Glutamatergic neuron (in vitro differentiated cells): ENCODE data around the gene EFCAB14. TPM values are rescaled to one million over a fixed set of nuclear protein-coding genes. Genes with fewer than 3 reads are reported as not detected.

Source experiments
- DNase-seq: peaks from one replicate; pipeline ENCODE4 v3.0.0; 2022
- H3K27ac Mint-ChIP-seq: one replicate; pipeline ENCODE4 v1.8.0; 2020; ENCODE audit warnings: mild to moderate bottlenecking, mixed read lengths, inconsistent platforms; ENCODE audit not compliant: unreplicated experiment
- H3K27me3 Mint-ChIP-seq: one replicate; pipeline ENCODE4 v1.8.0; 2020; ENCODE audit warnings: mild to moderate bottlenecking, moderate library complexity, mixed read lengths, inconsistent platforms; ENCODE audit not compliant: unreplicated experiment
- H3K36me3 Mint-ChIP-seq: one replicate; pipeline ENCODE4 v1.8.0; 2020; ENCODE audit warnings: mild to moderate bottlenecking, mixed read lengths, inconsistent platforms; ENCODE audit not compliant: unreplicated experiment
- H3K4me1 Mint-ChIP-seq: one replicate; pipeline ENCODE4 v1.8.0; 2020; ENCODE audit warnings: mild to moderate bottlenecking, low read depth, mixed read lengths, inconsistent platforms; ENCODE audit not compliant: unreplicated experiment
- H3K4me3 Mint-ChIP-seq: one replicate; pipeline ENCODE4 v1.8.0; 2020; ENCODE audit warnings: mild to moderate bottlenecking, mixed read lengths, inconsistent platforms; ENCODE audit not compliant: unreplicated experiment
- H3K9me3 Mint-ChIP-seq: one replicate; pipeline ENCODE4 v1.8.0; 2020; ENCODE audit warnings: mild to moderate bottlenecking, moderate library complexity, mixed read lengths, inconsistent platforms; ENCODE audit not compliant: unreplicated experiment
- CTCF ChIP-seq: fragments of 200-600 bp; sonication (generic); IDR thresholded peaks from one replicate; pipeline ENCODE4 v1.5.0; 2021; ENCODE audit not compliant: partially characterized antibody, unreplicated experiment
- long read RNA-seq: library from polyadenylated mRNA; unstranded; transcript quantifications from one replicate; pipeline ENCODE4 v2.0.0, GENCODE V29; 2020; ENCODE audit not compliant: unreplicated experiment
- total RNA-seq: library from RNA; stranded (reverse); fragmentation: NEBNext Ultra II Directional; extraction: Animal tissue kit (Norgen Biotek cat#: 25700); gene quantifications from one replicate; pipeline ENCODE4 v1.2.1, GENCODE V29; 2021; ENCODE audit not compliant: unreplicated experiment

The EFCAB14 gene, protein sequence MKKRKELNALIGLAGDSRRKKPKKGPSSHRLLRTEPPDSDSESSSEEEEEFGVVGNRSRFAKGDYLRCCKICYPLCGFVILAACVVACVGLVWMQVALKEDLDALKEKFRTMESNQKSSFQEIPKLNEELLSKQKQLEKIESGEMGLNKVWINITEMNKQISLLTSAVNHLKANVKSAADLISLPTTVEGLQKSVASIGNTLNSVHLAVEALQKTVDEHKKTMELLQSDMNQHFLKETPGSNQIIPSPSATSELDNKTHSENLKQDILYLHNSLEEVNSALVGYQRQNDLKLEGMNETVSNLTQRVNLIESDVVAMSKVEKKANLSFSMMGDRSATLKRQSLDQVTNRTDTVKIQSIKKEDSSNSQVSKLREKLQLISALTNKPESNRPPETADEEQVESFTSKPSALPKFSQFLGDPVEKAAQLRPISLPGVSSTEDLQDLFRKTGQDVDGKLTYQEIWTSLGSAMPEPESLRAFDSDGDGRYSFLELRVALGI
- total RNA-seq, result 18.8 TPM
- long read RNA-seq, full-length matches to known transcripts, result 2 of 2 reads
- long read RNA-seq, partial matches to known transcripts, result 0 of 2 reads
- long read RNA-seq, other reads (novel, unspliced or antisense), result 0 of 2 reads

GRCh38 chr1:46718727-46719622 is at the start of gene EFCAB14:
EFCAB14 (minus strand) TSS chr1:46719114; CDS start chr1:46718087, 1,027 bp downstream.
- no peak for TF ChIP-seq CTCF
- H3K36me3 Mint-ChIP-seq, result no peaks in the 10 kb centered on the region
- H3K27me3 Mint-ChIP-seq, result no peaks in the 10 kb centered on the region
- H3K4me1 Mint-ChIP-seq, result peaks cover 14% of the 10 kb centered on the region
- H3K9me3 Mint-ChIP-seq, result no peaks in the 10 kb centered on the region
- H3K4me3 Mint-ChIP-seq, result peak within 1 kb of the TSS; percentile 98
- peak; percentile 98 for DNase-seq
- H3K27ac Mint-ChIP-seq, result peak within 1 kb of the TSS; percentile 69

- no peak for DNase-seq
- H3K9me3 Mint-ChIP-seq, result peaks cover 6% of the 10 kb centered on the region
- H3K36me3 Mint-ChIP-seq, result peaks cover 11% of the 10 kb centered on the region
- H3K4me3 Mint-ChIP-seq, result no peak overlapping the region
- H3K4me1 Mint-ChIP-seq, result no peaks in the 10 kb centered on the region
- H3K27me3 Mint-ChIP-seq, result peaks cover 6% of the 10 kb centered on the region
- TF ChIP-seq CTCF, result no peak
- H3K27ac Mint-ChIP-seq, result no peak overlapping the region
Observed at GRCh38 chr1:46768445-46768844, 49.5 kb upstream of the EFCAB14 start.

DNA sequence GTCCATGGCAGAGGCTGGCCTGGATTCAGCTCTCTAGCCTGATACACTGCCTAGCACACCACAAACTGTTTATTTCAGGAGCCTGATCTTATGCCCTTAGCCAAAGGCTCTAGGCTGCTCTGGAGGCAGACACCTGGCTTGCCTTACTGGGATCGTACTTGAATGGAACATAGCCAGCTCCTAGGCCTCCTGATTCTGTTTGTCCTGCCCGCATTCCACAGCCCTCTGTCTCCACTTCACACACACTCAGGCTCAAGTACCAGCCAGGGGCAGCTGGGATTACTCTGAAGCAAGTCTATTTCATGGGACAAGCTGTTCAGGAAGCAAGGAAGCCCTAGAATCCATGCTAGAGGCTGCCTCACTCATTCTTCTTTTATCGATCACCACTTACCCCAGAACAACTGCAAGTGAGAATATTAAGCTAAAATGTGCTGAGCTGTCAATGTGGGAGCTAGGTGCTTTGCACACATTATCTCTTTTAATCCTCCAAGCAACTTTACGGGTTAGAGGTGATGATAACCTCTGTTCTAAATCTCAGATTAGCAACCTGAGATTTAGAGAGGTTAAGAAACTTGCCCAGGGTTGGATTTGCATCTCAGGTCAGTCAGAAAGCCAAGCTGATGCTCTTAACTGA is 48.9 kb upstream of the EFCAB14 start:
- no peaks in the 10 kb centered on the region for H3K4me1 Mint-ChIP-seq
- no peak for DNase-seq
- H3K4me3 Mint-ChIP-seq, result no peak overlapping the region
- H3K9me3 Mint-ChIP-seq, result peaks cover 6% of the 10 kb centered on the region
- no peak overlapping the region for H3K27ac Mint-ChIP-seq
- no peak for TF ChIP-seq CTCF
- H3K27me3 Mint-ChIP-seq, result peaks cover 6% of the 10 kb centered on the region
- peaks cover 11% of the 10 kb centered on the region for H3K36me3 Mint-ChIP-seq

GRCh38 chr1:46764402-46764801 is 45.5 kb upstream of the EFCAB14 start:
- Mint-ChIP-seq H3K4me3 (no peak overlapping the region), H3K9me3 (peaks cover 1% of the 10 kb centered on the region), H3K27me3 (peaks cover 6% of the 10 kb centered on the region), H3K36me3 (no peaks in the 10 kb centered on the region), H3K27ac (no peak overlapping the region), H3K4me1 (no peaks in the 10 kb centered on the region)
- TF ChIP-seq CTCF, result no peak
- no peak for DNase-seq
